OCI-M1 (cell line): ENCODE data around the gene C5.
"Not testable (repeated sequence)": the region's sequence is repeated elsewhere in the genome, so short reads cannot be mapped to it uniquely, and the experiment has no call there.

ENCODE experiments used
- DNase-seq: peaks from one replicate; lab custom pipeline; 2025; lab: John Stamatoyannopoulos, UW

Gene C5

GRCh38 chr9:121050128-121050988 is at the start of gene C5:
Gene C5, minus strand, starts transcription at chr9:121050275. Its CDS starts 29 bp downstream, at chr9:121050246.
- peak; percentile 11 for DNase-seq

- DNase-seq, result no peak
Measured at GRCh38 chr9:121098567-121099198, 48.6 kb upstream of the C5 start.

- DNase-seq, result no peak
Measured at GRCh38 chr9:121095057-121095456, 45.0 kb upstream of the C5 start.

GRCh38 chr9:121090743-121091142 is 40.7 kb upstream of the C5 start:
- DNase-seq, result not testable (repeated sequence)

GRCh38 chr9:121088576-121088975 is 38.5 kb upstream of the C5 start:
- peak; percentile 29 for DNase-seq

- no peak for DNase-seq
Measured at GRCh38 chr9:121085661-121086060, 35.6 kb upstream of the C5 start.

- DNase-seq, result peak; percentile 10
Measured at GRCh38 chr9:121082075-121082474, 32.0 kb upstream of the C5 start.

- peak; percentile 68 for DNase-seq
Measured at GRCh38 chr9:121075251-121076036, 25.4 kb upstream of the C5 start.

GRCh38 chr9:121074370-121075250 is 24.5 kb upstream of the C5 start, which contains the start of gene CNTRL:
Gene CNTRL, plus strand, starts transcription at chr9:121074955. Its CDS starts 13,372 bp downstream, at chr9:121088327.
- DNase-seq, result peak; percentile 95

- peak; percentile 54 for DNase-seq
Measured at GRCh38 chr9:121073038-121073437, 23.0 kb upstream of the C5 start.

- peak; percentile 82 for DNase-seq
Measured at GRCh38 chr9:121071756-121072421, 21.8 kb upstream of the C5 start.

GRCh38 chr9:121071370-121071755 is 21.3 kb upstream of the C5 start:
- no peak for DNase-seq

- no peak for DNase-seq
Measured at GRCh38 chr9:121069396-121069795, 19.3 kb upstream of the C5 start.

- DNase-seq, result no peak
Measured at GRCh38 chr9:121067640-121068039, 17.6 kb upstream of the C5 start.

- no peak for DNase-seq
Measured at GRCh38 chr9:121066850-121067249, 16.8 kb upstream of the C5 start.

- DNase-seq, result peak; percentile 73
Measured at GRCh38 chr9:121059998-121060636, 10.0 kb upstream of the C5 start.

- DNase-seq, result no peak
Measured at GRCh38 chr9:121059513-121059912, 9.4 kb upstream of the C5 start.

GRCh38 chr9:121057821-121058220 is 7.7 kb upstream of the C5 start:
- no peak for DNase-seq

GRCh38 chr9:121055642-121056143 is 5.6 kb upstream of the C5 start:
- no peak for DNase-seq

GRCh38 chr9:121053544-121053943 is 3.5 kb upstream of the C5 start:
- DNase-seq, result no peak
